ENCODE measurements around the gene ZNF532.
"Not testable (repeated sequence)": the region's sequence is repeated elsewhere in the genome, so short reads cannot be mapped to it uniquely, and the experiment has no call there.

The ZNF532 gene, protein sequence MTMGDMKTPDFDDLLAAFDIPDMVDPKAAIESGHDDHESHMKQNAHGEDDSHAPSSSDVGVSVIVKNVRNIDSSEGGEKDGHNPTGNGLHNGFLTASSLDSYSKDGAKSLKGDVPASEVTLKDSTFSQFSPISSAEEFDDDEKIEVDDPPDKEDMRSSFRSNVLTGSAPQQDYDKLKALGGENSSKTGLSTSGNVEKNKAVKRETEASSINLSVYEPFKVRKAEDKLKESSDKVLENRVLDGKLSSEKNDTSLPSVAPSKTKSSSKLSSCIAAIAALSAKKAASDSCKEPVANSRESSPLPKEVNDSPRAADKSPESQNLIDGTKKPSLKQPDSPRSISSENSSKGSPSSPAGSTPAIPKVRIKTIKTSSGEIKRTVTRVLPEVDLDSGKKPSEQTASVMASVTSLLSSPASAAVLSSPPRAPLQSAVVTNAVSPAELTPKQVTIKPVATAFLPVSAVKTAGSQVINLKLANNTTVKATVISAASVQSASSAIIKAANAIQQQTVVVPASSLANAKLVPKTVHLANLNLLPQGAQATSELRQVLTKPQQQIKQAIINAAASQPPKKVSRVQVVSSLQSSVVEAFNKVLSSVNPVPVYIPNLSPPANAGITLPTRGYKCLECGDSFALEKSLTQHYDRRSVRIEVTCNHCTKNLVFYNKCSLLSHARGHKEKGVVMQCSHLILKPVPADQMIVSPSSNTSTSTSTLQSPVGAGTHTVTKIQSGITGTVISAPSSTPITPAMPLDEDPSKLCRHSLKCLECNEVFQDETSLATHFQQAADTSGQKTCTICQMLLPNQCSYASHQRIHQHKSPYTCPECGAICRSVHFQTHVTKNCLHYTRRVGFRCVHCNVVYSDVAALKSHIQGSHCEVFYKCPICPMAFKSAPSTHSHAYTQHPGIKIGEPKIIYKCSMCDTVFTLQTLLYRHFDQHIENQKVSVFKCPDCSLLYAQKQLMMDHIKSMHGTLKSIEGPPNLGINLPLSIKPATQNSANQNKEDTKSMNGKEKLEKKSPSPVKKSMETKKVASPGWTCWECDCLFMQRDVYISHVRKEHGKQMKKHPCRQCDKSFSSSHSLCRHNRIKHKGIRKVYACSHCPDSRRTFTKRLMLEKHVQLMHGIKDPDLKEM (N-terminal part only)

DNA sequence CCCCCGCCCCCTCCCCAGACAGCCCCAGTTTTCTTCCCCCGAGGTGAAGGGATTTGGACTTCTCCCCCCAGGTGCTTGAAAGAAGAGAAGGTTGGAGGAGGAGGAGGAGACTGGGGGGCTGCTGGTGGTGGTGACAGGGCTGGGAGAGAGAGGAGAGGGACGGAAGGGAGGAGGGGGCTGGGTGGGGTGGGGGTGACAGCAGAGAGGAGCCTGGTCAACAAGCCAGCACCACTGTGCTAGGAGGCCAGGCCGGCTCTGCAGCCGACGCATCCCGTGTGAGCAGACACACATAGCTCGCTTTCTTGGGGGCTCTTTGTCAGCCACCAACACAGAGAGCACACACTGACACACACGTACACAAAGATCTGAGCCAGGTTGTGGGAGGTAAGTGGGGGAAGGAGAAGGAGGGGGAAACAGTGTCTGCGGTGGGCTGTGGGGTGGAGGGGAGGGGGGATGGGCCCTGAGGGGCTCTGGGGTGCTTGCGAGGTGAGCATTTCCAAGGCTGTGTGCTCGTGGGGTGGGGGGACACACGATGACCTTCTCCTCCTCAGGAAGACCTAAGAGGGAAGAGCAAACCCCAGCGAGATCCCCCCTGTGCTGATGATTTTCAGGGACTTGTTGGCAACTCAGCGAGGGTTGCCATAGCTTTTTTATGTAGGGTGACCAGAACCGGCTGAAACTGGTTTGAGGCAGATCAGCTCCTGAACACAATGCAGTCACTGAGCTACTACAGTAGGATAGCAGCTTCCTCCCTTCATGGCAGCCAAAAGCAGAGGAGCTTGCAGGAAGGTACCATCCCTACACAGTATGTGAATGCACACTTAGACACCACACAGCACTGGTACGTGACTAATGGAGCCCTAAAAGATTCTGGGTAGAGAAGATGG is at the start of gene ZNF532:
Gene ZNF532, plus strand, starts transcription at position 732 of the 887 bp plus-strand sequence. CDS start 53,411 bp downstream, outside the sequence.
- no peak for DNase-seq

DNA sequence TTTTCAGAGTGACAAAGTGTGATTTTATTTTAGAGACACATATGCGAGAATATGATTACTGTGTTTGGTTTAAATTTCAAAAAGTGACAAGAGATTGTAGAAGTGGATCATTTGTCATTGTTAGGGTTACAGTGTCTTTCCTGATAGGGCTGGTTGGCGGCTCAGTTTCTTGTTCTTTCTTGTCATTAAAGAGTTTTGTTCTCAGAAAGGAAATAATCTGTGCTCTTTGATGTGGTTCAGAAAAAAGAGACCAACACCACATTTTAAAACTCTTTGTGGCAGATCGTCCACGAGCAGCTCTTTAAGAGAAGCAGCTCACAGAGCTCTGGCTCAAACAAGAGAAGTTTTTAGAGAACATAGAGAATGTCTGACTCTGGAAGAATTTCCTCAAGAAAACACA is 45.6 kb upstream of the ZNF532 start:
- DNase-seq: no peak

DNA sequence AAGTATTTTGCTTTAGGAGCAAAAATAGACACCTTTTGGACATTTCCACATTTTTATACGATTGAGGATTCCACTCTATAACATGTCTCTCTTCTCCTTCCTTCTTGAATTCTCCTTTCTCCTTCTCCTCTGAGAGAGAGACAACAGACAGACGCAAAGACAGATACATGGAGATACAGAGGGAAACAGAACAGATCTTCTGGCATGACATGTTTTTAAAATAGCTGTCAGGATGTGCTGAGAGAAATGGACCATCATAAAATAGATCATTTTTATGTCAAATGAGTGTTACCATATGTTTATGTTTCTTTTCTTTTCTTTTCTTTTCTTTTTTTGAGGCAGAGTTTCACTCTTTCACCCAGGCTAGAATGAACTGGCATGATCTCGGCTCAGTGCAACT is 44.4 kb upstream of the ZNF532 start:
- no peak for DNase-seq

DNA sequence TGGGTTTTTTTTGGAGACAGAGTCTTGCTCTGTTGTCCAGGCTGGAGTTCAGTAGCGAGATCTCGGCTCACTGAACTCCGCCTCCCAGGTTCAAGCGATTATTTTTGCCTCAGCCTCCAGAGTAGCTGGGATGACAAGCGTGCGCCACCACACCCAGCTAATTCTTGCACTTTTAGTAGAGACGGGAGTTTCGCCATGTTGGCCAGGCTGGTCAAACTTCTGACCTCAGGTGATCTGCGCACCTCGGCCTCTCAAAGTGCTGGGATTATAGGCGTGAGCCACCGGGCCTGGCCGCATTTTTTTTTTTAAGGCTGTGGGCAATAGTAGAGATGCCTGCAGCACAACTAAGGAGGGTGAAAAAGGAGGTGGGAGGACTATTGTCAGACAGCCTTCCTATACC is 41.7 kb upstream of the ZNF532 start:
- DNase-seq: no peak

DNA sequence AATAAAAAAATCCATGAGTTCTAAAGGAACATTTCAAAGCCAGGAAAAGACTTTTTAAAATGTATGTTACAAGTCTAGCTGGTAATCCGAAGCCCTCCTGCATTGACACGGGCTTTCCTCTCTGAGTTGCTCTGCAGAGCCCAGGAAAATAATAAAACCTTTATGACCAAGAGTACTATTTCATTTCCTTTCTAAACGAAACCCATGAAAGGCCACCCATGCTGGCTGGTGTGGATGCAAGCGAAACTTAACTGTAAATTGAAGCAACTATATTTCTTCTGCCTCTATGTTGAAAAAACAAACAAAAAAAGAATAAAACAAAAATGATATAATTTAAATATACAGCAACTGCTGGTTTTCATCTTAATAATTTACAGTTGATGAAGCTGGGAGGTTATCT is 41.3 kb upstream of the ZNF532 start:
- DNase-seq: no peak

DNA sequence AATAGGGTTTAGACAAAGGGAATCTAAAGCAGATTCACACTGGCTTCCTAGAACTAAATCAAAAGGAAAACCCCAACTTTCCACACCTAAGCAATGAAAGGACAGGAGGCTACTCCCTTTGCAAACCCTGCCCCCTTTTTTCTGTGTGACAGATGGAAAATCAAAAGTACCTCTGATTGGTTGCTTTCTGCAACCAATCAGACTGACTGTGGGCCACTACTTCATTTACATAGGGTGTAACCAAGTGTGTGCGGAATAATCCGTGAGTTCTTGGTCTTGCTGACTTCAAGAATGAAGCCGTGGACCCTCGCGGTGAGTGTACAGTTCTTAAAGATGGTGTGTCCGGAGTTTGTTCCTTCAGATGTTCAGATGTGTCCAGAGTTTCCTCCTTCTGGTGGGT is 37.8 kb upstream of the ZNF532 start:
- DNase-seq: not testable (repeated sequence)

DNA sequence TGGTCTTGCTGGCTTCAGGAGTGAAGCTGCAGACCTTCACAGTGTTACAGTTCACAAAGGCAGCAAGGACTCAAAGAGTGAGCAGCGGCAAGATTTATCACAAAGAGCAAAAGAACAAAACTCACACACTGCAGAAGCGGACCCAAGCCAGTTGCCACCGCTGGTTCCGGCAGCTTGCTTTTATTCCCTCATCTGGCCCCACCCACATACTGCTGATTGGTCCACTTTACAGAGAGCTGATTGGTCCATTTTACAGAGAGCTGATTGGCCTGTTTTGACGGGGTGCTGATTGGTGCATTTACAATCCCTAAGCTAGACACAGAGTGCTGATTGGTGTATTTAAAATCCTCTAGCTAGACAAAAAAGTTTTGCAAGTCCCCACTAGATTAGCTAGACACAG is 37.2 kb upstream of the ZNF532 start:
- DNase-seq: no peak

DNA sequence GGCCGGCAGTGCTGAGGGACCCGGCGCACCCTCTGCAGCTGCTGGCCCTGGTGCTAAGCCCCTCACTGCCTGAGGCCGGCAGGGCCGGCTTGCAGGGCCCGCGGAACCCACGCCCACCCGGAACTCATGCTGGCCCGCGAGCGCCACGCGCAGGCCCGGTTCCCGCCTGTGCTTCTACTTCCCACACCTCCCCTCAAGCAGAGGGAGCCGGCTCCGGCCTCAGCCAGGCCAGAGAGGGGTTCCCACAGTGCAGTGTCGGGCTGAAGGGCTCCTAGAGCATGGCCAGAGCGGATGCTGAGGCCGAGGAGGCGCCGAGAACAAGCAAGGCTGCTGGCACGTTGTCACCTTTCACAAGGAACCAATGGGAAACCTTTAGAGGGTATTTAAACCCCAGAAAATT is 36.8 kb upstream of the ZNF532 start:
- DNase-seq: no peak

GRCh38 chr18:58828399-58829121 is 36.1 kb upstream of the ZNF532 start:
- DNase-seq: no peak

DNA sequence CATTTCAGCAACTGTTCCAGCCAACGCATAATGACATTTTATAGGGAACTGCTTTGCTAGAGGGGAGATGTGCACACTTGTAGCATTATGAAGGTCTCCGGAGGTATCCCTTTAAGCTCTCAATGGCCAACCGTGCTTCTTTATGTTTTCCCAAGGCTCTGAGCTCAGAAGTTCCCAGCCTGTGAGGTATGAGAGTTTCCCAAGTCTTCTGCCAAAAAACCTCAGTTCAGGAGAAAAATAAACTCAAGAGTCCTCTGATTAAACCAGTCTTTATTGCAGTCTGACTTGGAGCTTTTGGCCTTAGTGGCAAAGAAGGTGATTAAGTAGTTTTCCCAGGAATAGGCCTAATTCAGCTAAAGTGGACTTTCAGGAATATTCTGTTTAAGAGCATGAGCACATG is 35.4 kb upstream of the ZNF532 start:
- DNase-seq: no peak

DNA sequence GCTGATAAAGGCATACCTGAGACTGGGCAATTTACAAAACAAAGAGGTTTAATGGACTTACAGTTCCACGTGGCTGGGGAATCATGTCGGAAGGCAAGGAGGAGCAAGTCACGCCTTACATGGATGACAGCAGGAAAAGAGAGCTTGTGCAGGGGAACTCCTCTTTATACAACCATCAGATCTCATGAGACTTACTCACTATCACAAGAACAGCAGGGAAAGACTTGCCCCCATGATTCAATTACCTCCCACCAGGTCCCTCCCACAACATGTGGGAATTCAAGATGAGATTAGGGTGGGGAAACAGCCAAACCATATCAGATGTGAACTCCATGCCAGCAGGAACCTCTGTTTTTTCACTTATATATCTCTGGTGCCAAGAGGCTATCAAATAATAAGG is 34.8 kb upstream of the ZNF532 start:
- DNase-seq: not testable (repeated sequence)

- DNase-seq: no peak
These were observed 33.1 kb upstream of the ZNF532 start for GRCh38 chr18:58831606-58832005.

- no peak for DNase-seq
These were observed 26.4 kb upstream of the ZNF532 start for GRCh38 chr18:58838165-58838860.

DNA sequence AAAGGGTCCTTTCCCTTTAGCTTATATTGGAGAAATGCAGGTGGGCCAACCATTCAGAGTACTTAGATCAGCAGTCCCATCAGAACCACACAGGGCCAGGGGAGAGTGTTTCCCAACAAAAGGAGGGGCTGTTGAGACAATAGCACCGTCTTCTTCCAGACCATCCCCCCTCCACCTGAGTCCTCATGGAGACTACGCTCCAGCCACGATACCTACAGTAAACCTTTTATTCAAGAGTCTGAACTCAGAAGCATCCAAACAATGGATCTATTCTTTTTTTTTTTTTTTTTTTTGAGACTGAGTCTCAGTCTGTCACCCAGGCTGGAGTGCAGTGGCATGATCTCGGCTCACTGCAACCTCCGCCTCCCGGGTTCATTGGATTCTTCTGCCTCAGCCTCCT is 25.7 kb upstream of the ZNF532 start:
- DNase-seq: no peak

DNA sequence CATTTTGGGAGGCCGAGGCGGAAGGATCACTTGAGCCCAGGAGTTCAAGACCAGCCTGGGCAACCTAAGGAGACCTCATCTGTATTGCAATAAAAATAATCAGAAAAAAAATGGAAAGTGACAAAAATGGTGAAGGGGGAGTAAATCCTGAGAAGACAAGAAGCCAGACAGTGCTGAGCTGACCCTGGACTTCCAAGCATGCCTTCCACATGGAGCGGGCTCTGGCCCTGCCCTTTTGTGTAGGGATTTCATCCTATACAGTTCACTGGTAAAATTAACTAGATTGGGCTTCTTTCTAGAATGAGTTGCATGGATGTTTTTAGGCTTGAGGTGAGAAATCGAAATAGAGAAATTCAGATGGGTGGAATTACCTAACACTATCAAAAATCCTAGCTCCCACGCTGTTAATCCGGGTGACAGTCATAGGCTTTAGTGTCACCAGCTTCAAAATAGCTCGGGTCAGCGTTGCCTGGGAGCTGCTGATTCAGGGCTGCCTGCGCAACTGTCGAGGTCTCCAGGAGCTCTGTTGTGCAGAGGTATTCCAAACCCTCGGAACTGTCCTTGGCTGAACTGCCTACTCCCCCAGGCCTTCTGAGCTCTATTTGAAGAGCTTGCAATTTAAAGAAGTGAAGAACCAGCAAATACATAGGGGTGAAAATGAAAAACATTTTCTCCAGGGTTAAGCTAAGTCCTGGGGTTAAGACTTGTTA is 21.5 kb upstream of the ZNF532 start:
- no peak for DNase-seq

- no peak for DNase-seq
These were observed 21.0 kb upstream of the ZNF532 start for GRCh38 chr18:58843688-58844035.

GRCh38 chr18:58844871-58845270 is 19.8 kb upstream of the ZNF532 start:
- DNase-seq: no peak

DNA sequence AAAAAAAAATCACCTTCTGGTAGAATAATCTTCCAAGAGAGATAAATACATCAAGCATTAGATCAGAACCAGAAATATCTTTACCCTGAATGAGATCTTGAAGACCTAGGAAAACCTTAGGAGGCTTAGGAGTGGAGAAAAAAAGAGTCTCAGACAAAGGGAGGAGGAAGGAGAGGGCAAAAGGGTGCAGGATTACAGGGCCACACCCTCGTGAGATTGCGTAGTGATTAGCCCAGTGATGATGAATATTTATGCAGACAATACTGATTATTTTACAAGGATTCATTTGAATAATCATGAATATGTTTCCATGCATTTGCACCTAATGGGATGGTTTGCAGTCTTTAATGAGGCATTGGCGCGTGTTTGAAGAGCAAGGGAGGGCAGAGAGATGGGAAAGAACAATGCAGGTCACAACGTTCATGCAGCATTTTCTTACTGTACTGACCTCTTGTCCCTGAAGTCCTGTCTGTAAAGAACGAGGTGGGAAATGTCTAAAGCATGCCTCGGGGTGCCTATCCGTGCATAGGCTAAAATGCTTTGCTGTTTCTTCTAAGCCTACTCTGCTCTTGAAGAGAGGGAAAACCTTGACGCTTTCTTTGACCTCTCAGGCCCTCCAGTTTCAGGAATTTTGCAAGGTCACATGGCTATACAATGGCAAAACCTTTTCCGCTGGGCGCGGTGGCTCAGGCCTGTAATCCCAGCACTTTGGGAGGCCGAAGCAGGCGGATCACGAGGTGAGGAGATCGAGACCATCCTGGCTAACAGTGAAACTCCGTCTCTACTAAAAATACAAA is 18.6 kb upstream of the ZNF532 start:
- DNase-seq: no peak

GRCh38 chr18:58847383-58848071 is 17.1 kb upstream of the ZNF532 start:
- DNase-seq: no peak
